Astrocyte (in vitro differentiated cells and primary cell): ENCODE results near the gene THOP1. TPM values are rescaled to one million over a fixed set of nuclear protein-coding genes. Genes with fewer than 3 reads are reported as not detected.

Experiments used
- DNase-seq: peaks from one replicate; pipeline ENCODE4 v3.0.0-alpha.2; 2010; ENCODE audit warnings: low read depth
- FAIRE-seq: peaks from 2 replicates; lab custom pipeline; 2011; peaks lifted over from hg19 to GRCh38; lab: Jason Lieb, UNC
- H2AFZ ChIP-seq: 2 replicates; pipeline ENCODE4 v1.6.0; 2012; ENCODE audit warnings: low read depth, low read length, inconsistent platforms
- H3K27ac ChIP-seq: 2 replicates; pipeline ENCODE4 v1.5.1; 2011; ENCODE audit warnings: low read depth, low read length, inconsistent platforms
- H3K27me3 ChIP-seq: 2 replicates; pipeline ENCODE4 v1.6.0; 2011; ENCODE audit warnings: low read length, inconsistent platforms; ENCODE audit not compliant: insufficient read depth
- H3K36me3 ChIP-seq: 2 replicates; pipeline ENCODE4 v1.5.1; 2011; ENCODE audit warnings: low read length, inconsistent platforms; ENCODE audit not compliant: insufficient read depth
- H3K4me1 ChIP-seq: 2 replicates; pipeline ENCODE4 v1.5.1; 2011; ENCODE audit warnings: low read length, inconsistent platforms; ENCODE audit not compliant: insufficient read depth
- H3K4me2 ChIP-seq: 2 replicates; pipeline ENCODE4 v1.6.0; 2012; ENCODE audit warnings: low read length, inconsistent platforms
- H3K4me3 ChIP-seq: 2 replicates; pipeline ENCODE4 v1.5.1; 2011; ENCODE audit warnings: low read depth, mild to moderate bottlenecking, low read length, inconsistent platforms; ENCODE audit not compliant: insufficient read depth
- H3K79me2 ChIP-seq: 2 replicates; pipeline ENCODE4 v1.6.0; 2012; ENCODE audit warnings: mild to moderate bottlenecking, low read length, inconsistent platforms; ENCODE audit not compliant: insufficient read depth
- H3K9ac ChIP-seq: 2 replicates; pipeline ENCODE4 v1.6.0; 2012; ENCODE audit warnings: mild to moderate bottlenecking, low read length, inconsistent platforms
- H3K9me3 ChIP-seq: 2 replicates; pipeline ENCODE4 v1.5.1; 2012; ENCODE audit warnings: low read depth, mild to moderate bottlenecking, low read length, inconsistent platforms; ENCODE audit not compliant: insufficient read depth
- H4K20me1 ChIP-seq: 2 replicates; pipeline ENCODE4 v1.6.0; 2012; ENCODE audit warnings: low read length, inconsistent platforms; ENCODE audit not compliant: insufficient read depth
- H3K27ac Mint-ChIP-seq: one replicate; pipeline ENCODE4 v1.8.0; 2021; ENCODE audit warnings: mild to moderate bottlenecking, mixed read lengths; ENCODE audit not compliant: unreplicated experiment
- H3K27me3 Mint-ChIP-seq: one replicate; pipeline ENCODE4 v1.8.0; 2021; ENCODE audit warnings: low read depth, mixed read lengths; ENCODE audit not compliant: unreplicated experiment
- H3K36me3 Mint-ChIP-seq: one replicate; pipeline ENCODE4 v1.8.0; 2021; ENCODE audit warnings: low read depth, mixed read lengths; ENCODE audit not compliant: unreplicated experiment
- H3K4me1 Mint-ChIP-seq: one replicate; pipeline ENCODE4 v1.8.0; 2021; ENCODE audit warnings: low read depth, mixed read lengths; ENCODE audit not compliant: unreplicated experiment
- H3K4me3 Mint-ChIP-seq: one replicate; pipeline ENCODE4 v1.8.0; 2021; ENCODE audit warnings: mild to moderate bottlenecking, moderate library complexity, mixed read lengths; ENCODE audit not compliant: unreplicated experiment
- H3K9me3 Mint-ChIP-seq: one replicate; pipeline ENCODE4 v1.8.0; 2021; ENCODE audit warnings: mild to moderate bottlenecking, mixed read lengths; ENCODE audit not compliant: unreplicated experiment
- CTCF ChIP-seq: IDR thresholded peaks from 2 replicates; pipeline ENCODE4 v1.5.1; 2011; ENCODE audit warnings: low read depth, mild to moderate bottlenecking, inconsistent platforms, low read length, moderate library complexity; ENCODE audit not compliant: insufficient read depth
- EZH2 ChIP-seq: IDR thresholded peaks from 2 replicates; pipeline ENCODE4 v1.6.1; 2012; ENCODE audit warnings: mild to moderate bottlenecking, low read length, inconsistent platforms; ENCODE audit not compliant: insufficient read depth
- total RNA-seq: library from RNA; stranded (reverse); gene quantifications from 2 replicates; pipeline ENCODE4 v1.2.1, GENCODE V29; 2021

Gene THOP1
- total RNA-seq, 1 donor from 2014 or later = 73.4 TPM

GRCh38 chr19:2809387-2810140, 24.3 kb downstream of the THOP1 start:
- Mint-ChIP-seq H3K36me3 (peaks cover 8% of the 10 kb centered on the region), H3K4me1 (no peaks in the 10 kb centered on the region), H3K4me3 (no peak overlapping the region), H3K9me3 (no peaks in the 10 kb centered on the region), H3K27ac (peak overlapping the region; percentile 13), H3K27me3 (no peaks in the 10 kb centered on the region)
- no peak for DNase-seq
- no peaks in the 10 kb centered on the region for H3K9me3 ChIP-seq
- H3K36me3 ChIP-seq = peaks cover 2% of the 10 kb centered on the region
- H3K4me2 ChIP-seq = no peak overlapping the region
- no peak for FAIRE-seq
- H3K4me1 ChIP-seq = no peaks in the 10 kb centered on the region
- no peak overlapping the region for H2AFZ ChIP-seq
- TF ChIP-seq CTCF (no peak), EZH2 (no peak)
- H3K79me2 ChIP-seq = no peaks in the 10 kb centered on the region
- no peak overlapping the region for H3K9ac ChIP-seq
- no peaks in the 10 kb centered on the region for H4K20me1 ChIP-seq
- H3K27me3 ChIP-seq = no peaks in the 10 kb centered on the region
- H3K4me3 ChIP-seq = no peak overlapping the region
- H3K27ac ChIP-seq = no peak overlapping the region

GRCh38 chr19:2810141-2811091, 25.1 kb downstream of the THOP1 start:
- Histone ChIP-seq H3K36me3 (peaks cover 2% of the 10 kb centered on the region), H3K27me3 (no peaks in the 10 kb centered on the region), H4K20me1 (no peaks in the 10 kb centered on the region), H3K27ac (no peak overlapping the region), H2AFZ (no peak overlapping the region), H3K4me3 (no peak overlapping the region), H3K4me1 (no peaks in the 10 kb centered on the region), H3K9me3 (no peaks in the 10 kb centered on the region), H3K79me2 (no peaks in the 10 kb centered on the region), H3K4me2 (no peak overlapping the region), H3K9ac (no peak overlapping the region)
- H3K4me3 Mint-ChIP-seq = no peak overlapping the region
- H3K27me3 Mint-ChIP-seq = no peaks in the 10 kb centered on the region
- no peak for TF ChIP-seq CTCF
- TF ChIP-seq EZH2 = no peak
- H3K27ac Mint-ChIP-seq = no peak overlapping the region
- no peak for DNase-seq
- FAIRE-seq = no peak
- peaks cover 7% of the 10 kb centered on the region for H3K36me3 Mint-ChIP-seq
- H3K9me3 Mint-ChIP-seq = no peaks in the 10 kb centered on the region
- H3K4me1 Mint-ChIP-seq = no peaks in the 10 kb centered on the region
